NCI-H128 (cell line): Measurements from ENCODE around the gene SLC27A1.
"Not testable (repeated sequence)": the region's sequence is repeated elsewhere in the genome, so short reads cannot be mapped to it uniquely, and the experiment has no call there.

ENCODE experiments used
- DNase-seq: peaks from one replicate; lab custom pipeline; 2025; ENCODE audit not compliant: unreplicated experiment; lab: John Stamatoyannopoulos, UW

SLC27A1 gene

GRCh38 chr19:17486545-17487240, 16.4 kb downstream of the SLC27A1 start:
- DNase-seq = no peak

GRCh38 chr19:17487284-17488121, 17.2 kb downstream of the SLC27A1 start:
- no peak for DNase-seq

- no peak for DNase-seq
Observed at GRCh38 chr19:17488593-17489391, 18.5 kb downstream of the SLC27A1 start.

GRCh38 chr19:17489392-17490030, 19.2 kb downstream of the SLC27A1 start:
- no peak for DNase-seq

- no peak for DNase-seq
Observed at GRCh38 chr19:17490411-17490810, 20.1 kb downstream of the SLC27A1 start.

GRCh38 chr19:17491287-17491686, 21.0 kb downstream of the SLC27A1 start:
- DNase-seq = no peak

GRCh38 chr19:17495639-17496296, 25.4 kb downstream of the SLC27A1 start:
- DNase-seq = no peak

- no peak for DNase-seq
Observed at GRCh38 chr19:17496337-17496997, 26.1 kb downstream of the SLC27A1 start.

- DNase-seq = no peak
Observed at GRCh38 chr19:17497149-17497798, 26.9 kb downstream of the SLC27A1 start.

- DNase-seq = not testable (repeated sequence)
Observed at GRCh38 chr19:17499025-17499424, 28.7 kb downstream of the SLC27A1 start.

- no peak for DNase-seq
Observed at GRCh38 chr19:17499648-17500446, 29.5 kb downstream of the SLC27A1 start.

GRCh38 chr19:17500447-17501198, 30.3 kb downstream of the SLC27A1 start:
- no peak for DNase-seq

- no peak for DNase-seq
Observed at GRCh38 chr19:17503240-17503639, 32.9 kb downstream of the SLC27A1 start.

GRCh38 chr19:17504030-17504429, 33.7 kb downstream of the SLC27A1 start:
- DNase-seq = no peak

GRCh38 chr19:17504456-17504855, 34.1 kb downstream of the SLC27A1 start:
- DNase-seq = no peak

- DNase-seq = no peak
Observed at GRCh38 chr19:17505223-17505622, 34.9 kb downstream of the SLC27A1 start.

- no peak for DNase-seq
Observed at GRCh38 chr19:17506745-17507144, 36.4 kb downstream of the SLC27A1 start.

- not testable (repeated sequence) for DNase-seq
Observed at GRCh38 chr19:17508558-17508933, 38.2 kb downstream of the SLC27A1 start.
